Activated CD4-positive, alpha-beta memory T cell treated with anti-CD3 and anti-CD28 coated beads for 36 hours (primary cell): ENCODE data around the gene RNF169. TPM values are rescaled to one million over a fixed set of nuclear protein-coding genes. Genes with fewer than 3 reads are reported as not detected.

Experiments used
- CTCF ChIA-PET: fragments of 350-600 bp; sonication (Branson Sonifier 250); formaldehyde crosslinking; loops from one replicate; lab custom pipeline; 2021; ENCODE audit warnings: antibody characterized with exemption, inconsistent platforms; lab: Charles Lee
- POLR2A ChIA-PET: fragments of 350-600 bp; sonication (Branson Sonifier 250); formaldehyde crosslinking; loops from one replicate; lab custom pipeline; 2021; ENCODE audit warnings: antibody characterized with exemption; lab: Charles Lee
- DNase-seq: peaks from one replicate; pipeline ENCODE4 v3.0.0-alpha.2; 2020
- H3K27ac Mint-ChIP-seq: one replicate; pipeline ENCODE4 v1.8.0; 2021; ENCODE audit warnings: mixed read lengths
- H3K27me3 Mint-ChIP-seq: one replicate; pipeline ENCODE4 v1.8.0; 2021; ENCODE audit warnings: mixed read lengths
- H3K36me3 Mint-ChIP-seq: one replicate; pipeline ENCODE4 v1.8.0; 2021; ENCODE audit warnings: mixed read lengths
- H3K4me1 Mint-ChIP-seq: one replicate; pipeline ENCODE4 v1.8.0; 2021; ENCODE audit warnings: low read depth, mixed read lengths
- H3K4me3 Mint-ChIP-seq: one replicate; pipeline ENCODE4 v1.8.0; 2021; ENCODE audit warnings: mild to moderate bottlenecking, mixed read lengths
- H3K9me3 Mint-ChIP-seq: one replicate; pipeline ENCODE4 v1.8.0; 2021; ENCODE audit warnings: mixed read lengths
- intact Hi-C: fragments of 100-400 bp; cut with micrococcal nuclease; formaldehyde crosslinking; loops from one replicate; pipeline ENCODE4 v1.15.1; 2023
- microRNA-seq: library from miRNA; unstranded; fragments of <30 nt; microRNA quantifications from one replicate; pipeline ENCODE4 v1.2.0, GENCODE V29; 2022; ENCODE audit warnings: borderline number of aligned reads, borderline microRNAs expressed, borderline replicate concordance
- total RNA-seq, 2 experiments: library from RNA; stranded (reverse); gene quantifications; one replicate each; pipeline ENCODE4 v1.2.3, GENCODE V29; 2021

The RNF169 gene
- total RNA-seq, 2 experiments from 2014 or later, result 14.3 to 14.9 TPM

DNA sequence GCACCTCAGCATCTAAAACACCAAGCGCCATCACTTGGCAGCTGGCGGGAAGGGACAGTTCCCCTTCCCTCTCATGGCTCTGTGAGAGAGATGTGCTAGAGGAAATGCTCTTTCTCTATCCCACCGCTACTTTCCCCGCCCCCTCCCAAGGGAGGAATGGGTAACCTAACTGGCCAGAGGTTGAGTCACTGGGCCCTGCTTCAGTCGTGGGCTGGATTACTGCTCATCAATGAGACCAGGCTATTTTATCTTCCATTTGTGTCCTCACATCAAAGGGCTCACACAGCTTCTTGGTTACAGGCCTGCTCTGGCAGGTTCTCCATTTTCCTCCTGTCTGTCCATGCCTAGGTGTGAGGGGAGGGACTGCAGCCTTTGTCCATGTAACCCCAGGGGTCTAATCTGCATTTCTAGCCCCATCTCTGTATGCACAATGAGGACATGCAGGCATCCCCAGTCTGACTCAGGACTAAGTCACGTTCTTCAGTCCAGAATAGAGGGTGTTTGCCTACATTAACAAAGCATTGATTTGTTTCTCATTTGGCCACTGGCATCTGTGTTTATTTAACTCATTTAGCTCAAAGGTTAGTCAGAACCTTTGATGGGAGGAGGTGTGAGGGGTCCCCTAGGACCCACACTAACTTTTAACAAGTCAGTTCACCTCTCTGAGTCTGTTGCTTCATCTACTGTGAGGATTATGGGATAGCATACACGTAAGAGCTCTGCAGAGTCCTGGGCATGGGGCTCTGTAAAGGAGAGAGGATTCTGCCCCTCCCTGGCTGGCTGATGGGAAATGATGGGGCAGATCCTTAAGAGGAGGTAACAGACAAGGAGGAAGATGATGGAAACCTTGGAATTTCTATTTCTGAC, 101.1 kb downstream of the RNF169 start:
- ChIA-PET CTCF (no interaction called here), POLR2A (no interaction called here)
- Mint-ChIP-seq H3K4me1 (peaks cover 8% of the 10 kb centered on the region), H3K4me3 (no peak overlapping the region), H3K36me3 (peaks cover 26% of the 10 kb centered on the region), H3K27me3 (no peaks in the 10 kb centered on the region), H3K9me3 (no peaks in the 10 kb centered on the region), H3K27ac (no peak overlapping the region)
- DNase-seq, result no peak
- intact Hi-C loops, result no loop called here

- CTCF ChIA-PET, result no interaction called here
- no peak overlapping the region for H3K27ac Mint-ChIP-seq
Measured at GRCh38 chr11:74853223-74853622, 104.6 kb downstream of the RNF169 start.

DNA sequence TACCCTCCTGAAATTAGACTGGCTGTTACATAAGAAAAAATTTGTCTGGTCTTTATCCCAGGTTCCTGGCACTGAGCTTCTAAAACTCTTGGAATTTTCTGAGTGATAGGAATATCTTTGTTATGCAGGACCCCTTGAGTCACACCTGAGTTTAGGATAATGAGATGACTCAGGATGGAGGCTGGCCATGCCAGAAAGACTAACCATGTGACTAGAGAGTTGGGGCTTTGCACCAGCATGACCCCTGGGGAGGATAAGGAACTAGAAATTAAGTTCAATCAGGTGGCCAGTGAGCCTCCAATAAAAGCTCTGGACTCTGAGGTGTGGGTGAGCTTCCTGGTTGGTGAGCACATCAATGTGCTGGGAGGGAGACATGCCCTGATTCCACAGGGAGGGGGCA, 112.1 kb downstream of the RNF169 start:
- Mint-ChIP-seq H3K9me3 (peaks cover 53% of the 10 kb centered on the region), H3K27ac (no peak overlapping the region), H3K4me3 (no peak overlapping the region), H3K4me1 (no peaks in the 10 kb centered on the region), H3K36me3 (peaks cover 82% of the 10 kb centered on the region), H3K27me3 (no peaks in the 10 kb centered on the region)
- POLR2A ChIA-PET, result no interaction called here
- no peak for DNase-seq
- CTCF ChIA-PET, result interaction anchor here (0.9 kb wide), 1 partner anchor 16 kb away, joined by 3 read pairs; no protein-coding TSS in a partner anchor
- intact Hi-C loops, result no loop called here

More at GRCh38 chr11:74853223-74853622, 104.6 kb downstream of the RNF169 start:
- H3K4me3 Mint-ChIP-seq, result no peak overlapping the region
- intact Hi-C loops, result no loop called here
- peaks cover 29% of the 10 kb centered on the region for H3K36me3 Mint-ChIP-seq
- POLR2A ChIA-PET, result no interaction called here
- H3K9me3 Mint-ChIP-seq, result no peaks in the 10 kb centered on the region
- H3K4me1 Mint-ChIP-seq, result no peaks in the 10 kb centered on the region
- H3K27me3 Mint-ChIP-seq, result no peaks in the 10 kb centered on the region
- DNase-seq, result no peak

DNA sequence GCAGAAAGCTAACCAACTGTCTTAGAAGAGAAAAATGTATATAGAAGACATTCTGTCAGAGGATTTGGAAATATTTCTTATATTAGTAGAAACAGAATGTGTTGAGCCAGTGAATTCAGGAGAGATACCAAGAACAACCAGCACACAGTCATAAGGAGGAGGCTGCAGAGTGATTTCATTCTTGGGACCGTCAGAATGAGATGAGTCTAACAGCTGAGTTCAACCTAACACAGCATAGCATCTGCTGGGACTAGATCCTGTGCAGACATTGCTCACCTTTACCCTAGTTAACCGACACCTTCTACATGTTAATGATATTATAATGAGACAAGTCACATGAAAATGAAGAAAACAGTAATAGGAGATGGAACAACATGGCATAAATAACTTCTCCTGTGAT, 114.8 kb downstream of the RNF169 start:
- H3K9me3 Mint-ChIP-seq, result peaks cover 77% of the 10 kb centered on the region
- CTCF ChIA-PET, result interaction anchor here (0.6 kb wide), 1 partner anchor 507 kb away, joined by 3 read pairs; no protein-coding TSS in a partner anchor
- no peak overlapping the region for H3K4me3 Mint-ChIP-seq
- peaks cover 92% of the 10 kb centered on the region for H3K36me3 Mint-ChIP-seq
- H3K27ac Mint-ChIP-seq, result no peak overlapping the region
- no peaks in the 10 kb centered on the region for H3K4me1 Mint-ChIP-seq
- no peak for DNase-seq
- H3K27me3 Mint-ChIP-seq, result no peaks in the 10 kb centered on the region
- POLR2A ChIA-PET, result no interaction called here
- intact Hi-C loops, result no loop called here

DNA sequence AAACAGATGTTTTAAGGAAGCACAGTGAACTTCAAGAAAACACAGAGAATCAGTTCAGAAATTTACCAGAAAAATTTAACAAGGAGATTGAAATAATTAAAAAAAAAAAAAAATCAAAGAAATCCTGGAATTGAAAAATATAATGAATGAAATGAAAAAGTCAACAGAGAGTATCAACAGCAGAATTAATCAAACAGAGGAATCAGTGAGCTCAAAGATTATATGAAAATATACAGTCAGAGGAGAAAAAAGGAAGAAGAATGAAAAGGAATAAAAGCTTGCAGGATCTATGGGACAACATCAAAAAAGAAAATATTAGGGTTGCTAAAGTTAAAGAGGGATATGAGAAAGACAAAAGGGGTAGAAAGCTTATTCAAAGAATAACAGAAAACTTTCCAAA, 117.9 kb downstream of the RNF169 start:
- H3K4me3 Mint-ChIP-seq, result no peak overlapping the region
- no peak for DNase-seq
- POLR2A ChIA-PET, result no interaction called here
- H3K36me3 Mint-ChIP-seq, result peaks cover 92% of the 10 kb centered on the region
- H3K9me3 Mint-ChIP-seq, result peaks cover 86% of the 10 kb centered on the region
- H3K27me3 Mint-ChIP-seq, result no peaks in the 10 kb centered on the region
- intact Hi-C loops, result no loop called here
- H3K4me1 Mint-ChIP-seq, result no peaks in the 10 kb centered on the region
- CTCF ChIA-PET, result interaction anchor here (0.9 to 2.8 kb wide), 2 partner anchors 55 to 164 kb away, joined by 3 to 9 read pairs; no protein-coding TSS in a partner anchor
- no peak overlapping the region for H3K27ac Mint-ChIP-seq

DNA sequence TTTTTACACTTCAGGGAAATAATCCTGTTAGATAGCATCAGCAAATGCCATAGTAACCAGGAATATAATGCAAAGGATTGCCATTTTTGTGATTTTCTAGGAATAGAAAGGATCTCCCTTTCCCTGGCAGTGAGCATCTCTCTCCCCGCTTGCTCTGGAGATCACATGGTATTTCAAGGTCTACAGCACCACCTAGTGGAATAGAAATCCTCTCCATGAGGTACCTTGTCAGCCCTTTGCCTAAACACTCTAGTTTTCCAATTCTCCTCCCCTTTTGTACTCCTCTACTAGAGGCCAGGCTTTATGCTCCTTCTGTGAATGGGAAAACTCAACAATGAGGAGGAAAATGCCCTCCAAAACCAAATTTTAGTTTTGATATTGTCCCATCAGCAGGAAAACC, 121.8 kb downstream of the RNF169 start:
- ChIA-PET CTCF (interaction anchor here (1.5 to 4.1 kb wide), 2 partner anchors 14 to 168 kb away, joined by 5 to 24 read pairs; no protein-coding TSS in a partner anchor), POLR2A (no interaction called here)
- H3K36me3 Mint-ChIP-seq, result peaks cover 86% of the 10 kb centered on the region
- no peaks in the 10 kb centered on the region for H3K4me1 Mint-ChIP-seq
- no peaks in the 10 kb centered on the region for H3K27me3 Mint-ChIP-seq
- no peak for DNase-seq
- H3K27ac Mint-ChIP-seq, result no peak overlapping the region
- H3K4me3 Mint-ChIP-seq, result no peak overlapping the region
- intact Hi-C loops, result loop anchor here (10.0 kb wide), 1 partner anchor 166 kb away; no protein-coding TSS in a partner anchor
- peaks cover 83% of the 10 kb centered on the region for H3K9me3 Mint-ChIP-seq

DNA sequence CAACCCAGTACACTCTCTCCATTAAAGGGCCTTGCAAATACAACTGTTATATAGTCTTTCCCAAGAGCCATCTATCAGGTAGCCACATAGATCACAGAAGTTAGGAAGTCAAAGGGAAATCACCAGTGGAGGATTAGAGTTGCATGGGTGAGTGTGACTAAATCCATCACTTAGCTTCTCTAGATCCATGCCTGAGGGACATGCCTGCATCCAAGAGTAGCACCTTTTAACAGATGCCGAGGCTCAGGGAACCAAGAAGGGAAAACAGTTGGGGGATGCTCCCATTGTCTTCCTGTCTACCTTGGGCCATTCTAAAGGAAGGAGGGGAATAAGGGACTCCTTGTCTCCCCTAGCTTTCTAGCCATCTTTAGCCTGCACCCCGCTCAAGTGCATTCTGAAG, 122.4 kb downstream of the RNF169 start:
- POLR2A ChIA-PET, result no interaction called here
- H3K9me3 Mint-ChIP-seq, result peaks cover 77% of the 10 kb centered on the region
- CTCF ChIA-PET, result interaction anchor here (1.5 to 4.1 kb wide), 3 partner anchors 13 to 169 kb away, joined by 4 to 24 read pairs (median 5); no protein-coding TSS in a partner anchor
- H3K4me3 Mint-ChIP-seq, result no peak overlapping the region
- no peaks in the 10 kb centered on the region for H3K27me3 Mint-ChIP-seq
- DNase-seq, result no peak
- no peaks in the 10 kb centered on the region for H3K4me1 Mint-ChIP-seq
- peaks cover 86% of the 10 kb centered on the region for H3K36me3 Mint-ChIP-seq
- no peak overlapping the region for H3K27ac Mint-ChIP-seq
- intact Hi-C loops, result loop anchor here (10.0 kb wide), 1 partner anchor 166 kb away; no protein-coding TSS in a partner anchor

- no peaks in the 10 kb centered on the region for H3K4me1 Mint-ChIP-seq
- ChIA-PET CTCF (no interaction called here), POLR2A (no interaction called here)
- H3K9me3 Mint-ChIP-seq, result peaks cover 29% of the 10 kb centered on the region
- intact Hi-C loops, result loop anchor here (10.0 kb wide), 1 partner anchor 172 kb away; no protein-coding TSS in a partner anchor
- H3K4me3 Mint-ChIP-seq, result no peak overlapping the region
- H3K36me3 Mint-ChIP-seq, result peaks cover 47% of the 10 kb centered on the region
- H3K27me3 Mint-ChIP-seq, result no peaks in the 10 kb centered on the region
- no peak for DNase-seq
- no peak overlapping the region for H3K27ac Mint-ChIP-seq
Measured at GRCh38 chr11:74877132-74877531, 128.5 kb downstream of the RNF169 start.

Small RNAs within 50 kb of the gene (microRNA-seq; reads per million reads assigned to microRNA genes)
- gene MIR4696, result not detected

Other genes with a start within 250 kb of the RNF169 start
- gene POLD3, start 156.3 kb upstream of the RNF169 start, total RNA-seq, result 10 to 100 TPM; 60.8 to 61.4 TPM
- gene CHRDL2, start 17.4 kb upstream of the RNF169 start, total RNA-seq, result not detected
- 10 to 100 TPM in 1 of 2 experiments, 1 to 10 TPM in 1; 9.1 to 13.0 TPM for gene XRRA1, start 200.2 kb downstream of the RNF169 start, total RNA-seq
- gene SPCS2, start 200.4 kb downstream of the RNF169 start, total RNA-seq, result 100 to 1,000 TPM; 126 to 138 TPM
- 10 to 100 TPM; 13.6 to 14.3 TPM for gene NEU3, start 240.1 kb downstream of the RNF169 start, total RNA-seq